Osteoblast (primary cell): Measurements from ENCODE around the gene IQCK. TPM values are rescaled to one million over a fixed set of nuclear protein-coding genes. Genes with fewer than 3 reads are reported as not detected.

Source experiments
- DNase-seq: peaks from one replicate; pipeline ENCODE4 v3.0.0; 2011; ENCODE audit warnings: low spot score, mixed read lengths; ENCODE audit not compliant: insufficient read length; ENCODE audit errors: missing footprints
- H2AFZ ChIP-seq: 2 replicates; pipeline ENCODE4 v1.6.0; 2011; ENCODE audit warnings: mild to moderate bottlenecking, low read length
- H3K27ac ChIP-seq: 2 replicates; pipeline ENCODE4 v1.5.1; 2011; ENCODE audit warnings: mild to moderate bottlenecking, low read depth, low read length, moderate library complexity
- H3K27me3 ChIP-seq: 2 replicates; pipeline ENCODE4 v1.6.0; 2012; ENCODE audit warnings: mild to moderate bottlenecking, control low read depth, inconsistent platforms, low read length, moderate library complexity; ENCODE audit not compliant: insufficient read depth
- H3K36me3 ChIP-seq: 2 replicates; pipeline ENCODE4 v1.5.1; 2011; ENCODE audit warnings: mild to moderate bottlenecking, low read length, control low read depth, moderate library complexity; ENCODE audit not compliant: insufficient read depth
- H3K4me1 ChIP-seq: 2 replicates; pipeline ENCODE4 v1.5.1; 2011; ENCODE audit warnings: mild to moderate bottlenecking, low read length, control low read depth, moderate library complexity; ENCODE audit not compliant: insufficient read depth
- H3K4me2 ChIP-seq: 2 replicates; pipeline ENCODE4 v1.6.0; 2011; ENCODE audit warnings: mild to moderate bottlenecking, low read length; ENCODE audit not compliant: insufficient read depth
- H3K4me3 ChIP-seq: fragments of 200-600 bp; sonication (generic); 3 replicates; pipeline ENCODE4 v1.5.1; 2012; ENCODE audit warnings: mild to moderate bottlenecking, low read length, inconsistent platforms; ENCODE audit not compliant: insufficient read depth
- H3K79me2 ChIP-seq: 2 replicates; pipeline ENCODE4 v1.6.0; 2012; ENCODE audit warnings: mild to moderate bottlenecking, low read length, control low read depth, inconsistent platforms; ENCODE audit not compliant: insufficient read depth
- H3K9me3 ChIP-seq: 2 replicates; pipeline ENCODE4 v1.5.1; 2011; ENCODE audit warnings: low read depth, low read length, control low read depth
- H4K20me1 ChIP-seq: 2 replicates; pipeline ENCODE4 v1.6.0; 2012; ENCODE audit warnings: mild to moderate bottlenecking, low read length, control low read depth; ENCODE audit not compliant: insufficient read depth
- CTCF ChIP-seq: IDR thresholded peaks from 2 replicates; pipeline ENCODE4 v1.5.1; 2011; ENCODE audit warnings: mild to moderate bottlenecking, low read depth, low read length, moderate library complexity; ENCODE audit errors: extremely low read depth
- total RNA-seq: library from RNA; depleted of rRNA; stranded (reverse); fragments of >200 nt; gene quantifications from 2 replicates; pipeline ENCODE4 v1.2.3, GENCODE V29; 2012

IQCK gene
- total RNA-seq, 1 donor = 8.7 TPM

DNA sequence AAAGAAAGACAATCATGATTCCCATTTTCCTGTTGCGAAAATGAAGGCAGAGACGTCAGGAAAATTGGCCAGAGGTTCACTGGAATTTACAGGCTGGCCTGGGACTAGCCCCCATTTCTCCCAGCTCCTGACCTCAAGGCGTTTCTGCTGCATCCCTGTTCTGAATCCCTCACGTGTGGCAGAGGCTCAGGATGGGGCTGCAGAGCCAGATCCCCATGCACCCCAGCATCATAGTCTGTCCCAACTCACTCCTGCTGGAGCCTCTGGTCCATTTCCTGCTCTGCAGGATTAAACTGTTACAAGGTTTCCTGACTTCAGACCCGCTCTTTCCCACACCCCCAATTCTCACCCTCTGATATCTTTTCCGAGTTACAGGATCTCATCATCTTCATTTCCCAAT lies 163.7 kb downstream of the IQCK start:
- peaks cover 39% of the 10 kb centered on the region for H3K27me3 ChIP-seq
- no peaks in the 10 kb centered on the region for H3K36me3 ChIP-seq
- TF ChIP-seq CTCF = no peak
- H3K79me2 ChIP-seq = no peaks in the 10 kb centered on the region
- no peak overlapping the region for H3K4me2 ChIP-seq
- no peaks in the 10 kb centered on the region for H3K9me3 ChIP-seq
- H4K20me1 ChIP-seq = no peaks in the 10 kb centered on the region
- H3K27ac ChIP-seq = no peak overlapping the region
- H3K4me1 ChIP-seq = peaks cover 9% of the 10 kb centered on the region
- no peak overlapping the region for H2AFZ ChIP-seq
- no peak for DNase-seq
- H3K4me3 ChIP-seq = no peak overlapping the region

GRCh38 chr16:19882186-19882585 lies 164.1 kb downstream of the IQCK start:
- no peaks in the 10 kb centered on the region for H3K9me3 ChIP-seq
- TF ChIP-seq CTCF = no peak
- no peaks in the 10 kb centered on the region for H3K36me3 ChIP-seq
- no peak overlapping the region for H3K27ac ChIP-seq
- no peak overlapping the region for H3K4me3 ChIP-seq
- no peak overlapping the region for H3K4me2 ChIP-seq
- H2AFZ ChIP-seq = no peak overlapping the region
- no peaks in the 10 kb centered on the region for H4K20me1 ChIP-seq
- no peaks in the 10 kb centered on the region for H3K79me2 ChIP-seq
- H3K27me3 ChIP-seq = peaks cover 39% of the 10 kb centered on the region
- peaks cover 9% of the 10 kb centered on the region for H3K4me1 ChIP-seq
- no peak for DNase-seq

DNA sequence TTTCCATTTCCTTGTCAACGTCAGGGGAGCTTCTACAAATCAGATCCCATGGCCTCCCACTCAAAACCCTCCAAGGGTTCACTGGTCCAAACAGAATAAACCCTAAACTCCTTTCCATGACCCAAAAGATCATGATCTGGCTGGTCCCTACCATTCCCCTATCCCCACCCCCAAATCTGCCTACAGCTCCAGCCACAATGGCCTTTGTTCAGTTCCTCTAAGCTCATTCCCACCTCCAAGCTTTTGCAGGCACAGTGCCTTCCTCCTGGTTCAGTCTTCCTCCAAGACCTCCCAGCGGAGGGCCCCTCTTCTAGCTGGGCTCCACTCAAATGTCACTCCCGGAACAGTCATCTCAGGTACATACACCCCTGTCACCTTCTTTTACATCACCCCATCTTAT lies 164.6 kb downstream of the IQCK start:
- H3K27me3 ChIP-seq = peaks cover 39% of the 10 kb centered on the region
- no peak overlapping the region for H2AFZ ChIP-seq
- H3K4me3 ChIP-seq = no peak overlapping the region
- no peaks in the 10 kb centered on the region for H4K20me1 ChIP-seq
- H3K27ac ChIP-seq = no peak overlapping the region
- DNase-seq = no peak
- H3K9me3 ChIP-seq = no peaks in the 10 kb centered on the region
- no peak overlapping the region for H3K4me2 ChIP-seq
- TF ChIP-seq CTCF = no peak
- no peaks in the 10 kb centered on the region for H3K36me3 ChIP-seq
- H3K79me2 ChIP-seq = no peaks in the 10 kb centered on the region
- peaks cover 9% of the 10 kb centered on the region for H3K4me1 ChIP-seq

DNA sequence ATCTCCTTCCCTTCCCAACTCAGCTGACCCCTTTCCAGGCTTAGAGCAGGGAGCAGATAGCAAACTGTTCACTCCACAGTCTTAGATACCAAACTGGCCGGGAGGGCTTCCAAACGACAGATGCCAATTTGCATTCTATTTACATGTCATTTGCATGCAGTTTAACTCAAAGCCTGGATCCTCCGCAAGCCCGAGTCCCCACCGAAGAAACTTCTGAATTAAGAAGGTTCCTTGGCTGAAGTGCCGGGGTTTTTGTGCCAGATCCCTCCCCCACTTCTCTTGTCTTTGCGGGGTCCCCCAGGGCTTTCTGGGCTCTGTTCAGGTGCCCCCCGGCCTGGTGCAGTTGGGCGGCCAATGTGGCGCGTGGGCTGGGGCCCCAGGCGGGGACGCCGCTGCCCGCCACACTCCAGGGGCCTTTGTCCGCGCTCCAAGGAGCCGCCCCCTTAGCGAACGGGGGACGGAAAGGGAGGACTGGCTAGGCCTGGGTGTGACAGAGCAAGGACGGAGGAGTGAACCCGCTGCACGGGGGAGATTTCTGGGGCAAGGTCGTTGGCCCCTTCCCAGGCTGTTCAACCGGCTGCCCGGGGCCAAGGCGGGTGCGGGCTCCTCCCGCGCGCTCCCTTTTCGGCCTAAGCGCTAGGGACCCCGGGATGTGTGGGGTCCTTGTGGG lies 165.4 kb downstream of the IQCK start:
- Histone ChIP-seq H3K4me1 (peaks cover 9% of the 10 kb centered on the region), H3K4me2 (peak overlapping the region; percentile 66), H3K4me3 (peak overlapping the region; percentile 57), H3K9me3 (no peaks in the 10 kb centered on the region), H2AFZ (peak overlapping the region; percentile 51), H3K27me3 (peaks cover 39% of the 10 kb centered on the region), H3K79me2 (no peaks in the 10 kb centered on the region), H4K20me1 (no peaks in the 10 kb centered on the region), H3K36me3 (no peaks in the 10 kb centered on the region), H3K27ac (no peak overlapping the region)
- no peak for DNase-seq
- no peak for TF ChIP-seq CTCF
